Stimulated activated CD8-positive, alpha-beta memory T cell treated with anti-CD3 and anti-CD28 coated beads, Interleukin-4, amount 100 ng/mL, for 4 hours (primary cell): ENCODE results near the gene AQP5.

ENCODE experiments used
- DNase-seq, 2 donors: peaks; one replicate each; pipeline ENCODE4 v3.0.0-alpha.2; 2020; ENCODE audit warnings: low read depth in 2 of 2, low spot score in 1 of 2

AQP5 gene

DNA sequence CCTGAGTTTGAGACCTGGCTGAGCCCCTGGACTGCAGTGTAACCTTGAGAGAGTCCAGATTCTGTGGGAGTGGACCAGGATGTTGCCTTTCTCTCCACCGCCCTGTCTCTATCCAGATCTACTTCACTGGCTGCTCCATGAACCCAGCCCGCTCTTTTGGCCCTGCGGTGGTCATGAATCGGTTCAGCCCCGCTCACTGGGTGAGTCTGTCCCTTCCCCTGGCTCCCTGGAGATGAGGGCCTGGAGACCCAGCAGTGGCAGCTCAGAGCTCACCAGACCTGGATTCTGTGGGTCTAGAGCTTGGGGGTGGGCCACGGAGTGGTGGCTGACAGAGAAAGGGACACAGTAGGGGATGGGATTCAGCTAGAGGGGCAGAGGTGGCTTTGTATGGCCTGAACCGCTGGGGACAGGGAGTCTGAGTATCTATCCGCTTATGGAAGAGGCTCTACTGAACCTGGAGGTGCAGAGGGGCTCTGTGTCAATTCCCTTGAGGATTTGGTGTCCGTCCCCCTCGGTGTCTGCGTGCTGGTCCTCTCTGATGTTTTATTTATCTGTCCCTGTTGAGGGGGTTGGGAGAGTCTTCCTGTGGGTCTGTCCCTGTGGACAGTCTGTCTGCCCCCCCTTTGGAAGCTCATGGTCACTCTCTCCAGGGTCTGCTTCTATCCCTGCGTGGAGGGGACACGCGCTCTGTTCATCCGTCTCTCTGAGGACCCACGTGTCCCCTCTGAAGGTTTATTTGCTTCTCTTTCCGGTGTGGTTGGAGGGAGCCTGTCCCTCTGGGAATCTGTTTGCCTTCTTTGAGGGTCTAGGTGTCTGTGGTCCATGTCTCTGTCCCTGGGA is 2.5 kb downstream of the AQP5 start:
- DNase-seq, result no peak

DNA sequence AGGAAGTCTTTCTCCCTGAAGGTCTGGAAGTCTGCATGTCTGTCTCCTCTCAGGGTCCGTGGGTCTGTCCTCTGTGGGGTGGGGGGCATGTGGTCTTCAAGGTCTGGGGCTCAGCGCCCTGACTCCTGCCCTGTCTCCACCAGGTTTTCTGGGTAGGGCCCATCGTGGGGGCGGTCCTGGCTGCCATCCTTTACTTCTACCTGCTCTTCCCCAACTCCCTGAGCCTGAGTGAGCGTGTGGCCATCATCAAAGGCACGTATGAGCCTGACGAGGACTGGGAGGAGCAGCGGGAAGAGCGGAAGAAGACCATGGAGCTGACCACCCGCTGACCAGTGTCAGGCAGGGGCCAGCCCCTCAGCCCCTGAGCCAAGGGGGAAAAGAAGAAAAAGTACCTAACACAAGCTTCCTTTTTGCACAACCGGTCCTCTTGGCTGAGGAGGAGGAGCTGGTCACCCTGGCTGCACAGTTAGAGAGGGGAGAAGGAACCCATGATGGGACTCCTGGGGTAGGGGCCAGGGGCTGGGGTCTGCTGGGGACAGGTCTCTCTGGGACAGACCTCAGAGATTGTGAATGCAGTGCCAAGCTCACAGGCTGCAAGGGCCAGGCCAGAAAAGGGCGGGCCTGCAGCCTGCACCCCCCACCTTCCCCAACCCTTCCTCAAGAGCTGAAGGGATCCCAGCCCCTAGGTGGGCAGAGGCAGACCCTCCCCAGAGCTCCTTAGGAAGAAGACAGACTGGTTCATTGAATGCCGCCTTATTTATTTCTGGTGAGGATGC is 3.4 kb downstream of the AQP5 start:
- DNase-seq, result no peak

- DNase-seq, result no peak
Observed at GRCh38 chr12:49965836-49966235, 4.2 kb downstream of the AQP5 start.

GRCh38 chr12:49966511-49967041 is 4.9 kb downstream of the AQP5 start:
- no peak for DNase-seq

DNA sequence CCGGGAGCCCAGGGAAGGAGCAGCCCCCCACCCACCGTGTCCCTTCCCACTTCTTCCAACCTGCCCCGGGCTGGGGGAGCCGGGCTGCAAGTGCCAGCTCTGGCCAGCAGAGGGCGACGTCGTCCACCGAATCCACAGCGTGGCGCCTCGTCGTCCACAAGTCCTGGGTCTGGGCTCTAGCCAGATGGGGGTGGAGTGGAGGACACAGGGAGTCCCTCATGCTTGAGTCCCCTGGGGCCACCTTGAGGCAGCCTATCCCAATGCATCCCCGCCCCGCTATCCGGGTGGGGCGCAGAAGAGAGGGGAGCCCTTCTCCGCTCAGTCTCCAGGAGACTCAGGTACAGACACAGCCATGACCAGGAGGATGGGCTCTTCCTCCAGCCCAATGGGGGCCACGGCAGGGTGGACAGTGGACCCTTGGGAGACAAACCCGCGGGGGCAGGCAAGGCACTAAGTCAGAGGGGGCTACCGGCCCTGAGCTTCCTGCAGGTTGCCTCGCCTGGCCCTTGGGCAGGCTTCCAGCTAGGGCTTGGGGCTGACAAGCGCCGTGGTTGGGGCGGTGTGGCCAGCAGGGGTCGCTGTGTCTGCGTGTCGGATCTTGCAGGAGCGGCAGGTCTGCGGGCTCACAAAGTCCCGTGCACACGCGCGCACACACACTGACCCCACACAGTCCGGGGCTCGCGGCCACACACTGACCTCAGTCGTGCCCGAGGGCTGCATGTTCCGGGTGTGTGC is 5.5 kb downstream of the AQP5 start:
- peak; percentile 74 to 90 for DNase-seq

DNA sequence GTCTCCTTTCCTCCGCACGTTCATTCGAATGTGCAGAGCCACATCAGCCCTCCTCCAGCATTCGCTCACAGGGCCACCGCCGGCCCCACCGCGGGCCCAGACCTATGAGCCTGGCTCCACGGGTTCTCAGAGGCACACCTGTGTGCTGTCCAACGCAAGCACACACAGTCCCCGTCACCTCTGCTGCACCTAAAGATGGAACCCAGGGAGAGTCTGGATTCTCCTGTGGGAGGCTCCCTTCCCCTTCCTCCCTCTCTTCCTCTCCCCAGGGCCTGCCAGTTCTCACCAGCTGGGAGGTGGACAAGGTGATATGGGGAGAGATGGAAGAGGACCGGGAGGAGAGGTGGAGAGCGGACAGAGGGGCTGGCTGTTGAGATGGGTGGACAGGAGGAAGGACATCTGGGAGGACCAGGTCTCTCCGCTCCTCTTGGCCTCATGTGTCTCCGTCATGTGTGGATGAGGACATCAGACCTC is 6.1 kb downstream of the AQP5 start:
- DNase-seq, result no peak

GRCh38 chr12:49968471-49968870 is 6.8 kb downstream of the AQP5 start:
- no peak for DNase-seq

DNA sequence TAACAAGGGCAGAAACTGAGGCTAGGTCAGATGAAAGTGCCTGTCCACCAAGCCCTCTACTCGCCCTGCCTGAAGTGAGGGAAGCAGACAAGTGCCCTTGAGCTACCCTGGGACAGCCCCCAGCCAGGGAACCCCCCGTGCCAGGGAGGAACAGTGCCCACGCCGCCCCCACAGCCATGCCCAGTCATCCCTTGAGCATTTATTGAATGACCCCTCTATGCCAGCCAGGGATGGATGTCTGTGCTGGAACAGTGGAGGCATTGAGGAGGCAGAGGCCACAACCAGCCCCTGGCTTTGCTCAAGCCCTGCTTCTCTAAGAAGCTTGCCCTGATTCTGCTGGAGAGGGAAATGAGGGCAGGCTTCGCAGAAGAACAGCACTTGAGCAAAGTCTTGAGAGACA is 7.4 kb downstream of the AQP5 start:
- no peak for DNase-seq

GRCh38 chr12:49969651-49970429 is 8.2 kb downstream of the AQP5 start:
- no peak for DNase-seq

DNA sequence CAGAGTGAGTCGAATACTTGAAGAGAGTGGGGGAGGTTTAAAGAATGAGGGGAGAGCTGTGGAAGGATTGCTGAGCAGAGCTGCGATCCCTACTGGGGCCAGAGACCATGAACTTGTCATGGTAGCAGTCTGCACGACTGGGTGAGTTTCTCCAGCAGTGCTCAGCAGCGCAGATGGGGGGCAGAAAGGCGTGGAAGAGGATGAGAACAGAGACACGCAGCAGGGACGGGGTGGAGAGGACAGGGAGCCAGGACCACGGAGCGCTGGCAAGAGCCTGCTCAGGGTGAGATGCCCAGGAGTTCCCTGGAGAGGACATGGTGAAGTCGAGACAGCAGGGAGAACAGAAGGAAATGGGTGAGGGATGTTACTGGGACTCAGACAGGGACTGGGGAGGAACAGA is 9.0 kb downstream of the AQP5 start:
- no peak for DNase-seq

DNA sequence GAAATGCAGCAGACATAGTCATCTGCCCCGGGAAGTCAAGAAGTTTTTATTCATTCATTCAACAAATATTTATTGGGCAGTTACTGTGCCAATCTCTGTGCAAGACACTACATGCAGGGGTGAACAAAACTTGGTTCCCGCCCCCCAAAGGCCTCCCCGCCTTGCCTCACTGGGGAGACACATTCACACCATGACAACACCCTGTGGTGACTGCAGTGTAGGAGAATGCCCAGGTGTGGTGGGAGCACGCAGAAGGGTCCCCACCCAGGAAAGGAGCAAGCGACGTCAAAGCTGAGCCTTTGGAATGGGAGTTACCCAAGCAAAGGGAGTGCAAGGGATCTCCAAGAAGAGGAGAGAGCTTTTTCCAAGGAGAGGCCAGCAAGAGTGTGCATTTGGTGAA is 9.5 kb downstream of the AQP5 start:
- no peak for DNase-seq

DNA sequence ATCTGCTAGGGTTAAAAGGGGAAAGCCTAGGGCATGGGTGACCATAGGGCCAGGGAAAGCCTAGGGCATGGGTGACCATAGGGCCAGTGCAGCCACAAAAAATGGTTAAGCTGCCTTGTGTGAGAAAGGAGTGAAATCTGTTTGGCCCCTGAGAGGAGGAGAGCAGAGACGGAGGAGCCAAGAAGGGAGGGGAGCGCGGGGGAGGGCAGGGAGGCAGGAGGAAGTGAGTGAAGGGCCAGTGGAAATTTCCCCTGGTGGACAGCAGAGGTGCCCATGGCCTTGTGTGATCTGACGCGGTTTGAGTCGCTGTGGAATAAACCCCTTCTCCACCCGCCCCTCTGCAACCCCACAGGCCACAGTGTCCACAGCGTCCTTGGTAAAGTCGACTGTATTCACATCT is 10.5 kb downstream of the AQP5 start:
- DNase-seq, result no peak

DNA sequence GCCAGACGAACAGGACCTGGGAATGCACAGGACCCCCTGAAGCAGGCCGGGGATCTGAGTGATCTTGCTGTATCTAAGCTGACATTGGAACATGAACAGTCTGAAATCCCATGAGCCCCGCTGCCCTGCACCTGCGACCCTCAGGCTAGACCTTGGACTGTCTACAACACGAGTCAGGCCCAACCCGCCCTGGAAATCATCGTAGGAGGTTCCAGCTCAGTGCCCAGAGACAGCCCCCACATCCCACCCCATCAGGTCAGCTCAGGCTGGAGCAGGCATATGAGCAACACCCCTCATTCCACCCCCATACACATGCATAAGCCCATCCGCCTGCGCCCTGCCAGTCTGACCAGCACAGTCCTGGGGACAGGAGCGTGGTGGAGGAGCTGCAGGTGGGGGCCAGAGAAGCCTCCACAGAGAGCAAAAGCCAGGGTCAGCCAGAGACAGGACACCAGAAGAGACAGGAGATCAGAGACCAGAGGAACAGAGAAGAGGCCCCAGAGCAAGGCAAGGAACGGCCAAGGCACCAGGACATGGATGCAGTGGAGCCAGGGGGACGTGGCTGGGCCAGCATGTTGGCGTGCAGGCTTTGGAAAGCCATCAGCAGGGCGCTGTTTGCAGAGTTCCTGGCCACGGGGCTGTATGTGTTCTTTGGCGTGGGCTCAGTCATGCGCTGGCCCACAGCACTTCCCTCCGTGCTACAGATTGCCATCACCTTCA is 11.1 kb downstream of the AQP5 start, which contains the start of gene AQP6:
Gene AQP6 (plus strand): TSS at position 307 of the 720 bp plus-strand sequence. CDS start 227 bp downstream, at position 534.
- DNase-seq, result no peak

DNA sequence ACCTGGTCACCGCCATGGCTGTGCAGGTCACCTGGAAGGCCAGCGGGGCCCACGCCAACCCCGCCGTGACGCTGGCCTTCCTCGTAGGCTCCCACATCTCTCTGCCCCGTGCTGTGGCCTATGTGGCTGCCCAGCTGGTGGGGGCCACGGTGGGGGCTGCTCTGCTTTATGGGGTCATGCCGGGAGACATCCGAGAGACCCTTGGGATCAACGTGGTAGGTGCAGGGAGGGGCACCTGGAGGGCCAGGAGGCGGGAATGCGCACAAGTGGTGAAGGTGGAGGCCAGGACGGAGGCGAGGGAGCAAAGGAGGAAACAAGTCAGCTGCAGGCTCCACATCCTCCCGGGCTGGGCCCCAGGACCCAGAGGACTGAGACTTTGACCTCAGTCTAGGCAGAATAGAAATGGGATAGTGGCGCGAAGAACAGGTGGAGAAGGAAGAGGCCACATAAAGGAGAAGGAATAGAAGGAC is 11.7 kb downstream of the AQP5 start:
- no peak for DNase-seq

DNA sequence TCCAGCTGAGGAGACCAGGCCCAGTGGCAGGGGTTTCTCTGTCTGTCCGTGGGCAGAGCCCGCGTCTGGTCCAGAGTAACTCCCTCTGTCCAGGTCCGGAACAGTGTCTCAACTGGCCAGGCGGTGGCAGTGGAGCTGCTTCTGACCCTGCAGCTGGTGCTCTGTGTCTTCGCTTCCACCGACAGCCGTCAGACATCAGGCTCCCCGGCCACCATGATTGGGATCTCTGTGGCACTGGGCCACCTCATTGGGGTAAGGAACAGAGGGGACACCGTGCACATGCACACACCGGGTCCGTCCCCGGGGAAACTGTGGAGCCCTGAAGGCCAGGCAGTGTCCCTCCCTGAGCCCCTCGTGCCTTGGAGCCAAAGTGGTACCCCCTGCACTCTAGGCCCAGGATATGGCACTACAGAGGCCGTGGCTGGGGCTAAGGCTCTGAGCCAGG is 12.6 kb downstream of the AQP5 start:
- DNase-seq, result no peak

DNA sequence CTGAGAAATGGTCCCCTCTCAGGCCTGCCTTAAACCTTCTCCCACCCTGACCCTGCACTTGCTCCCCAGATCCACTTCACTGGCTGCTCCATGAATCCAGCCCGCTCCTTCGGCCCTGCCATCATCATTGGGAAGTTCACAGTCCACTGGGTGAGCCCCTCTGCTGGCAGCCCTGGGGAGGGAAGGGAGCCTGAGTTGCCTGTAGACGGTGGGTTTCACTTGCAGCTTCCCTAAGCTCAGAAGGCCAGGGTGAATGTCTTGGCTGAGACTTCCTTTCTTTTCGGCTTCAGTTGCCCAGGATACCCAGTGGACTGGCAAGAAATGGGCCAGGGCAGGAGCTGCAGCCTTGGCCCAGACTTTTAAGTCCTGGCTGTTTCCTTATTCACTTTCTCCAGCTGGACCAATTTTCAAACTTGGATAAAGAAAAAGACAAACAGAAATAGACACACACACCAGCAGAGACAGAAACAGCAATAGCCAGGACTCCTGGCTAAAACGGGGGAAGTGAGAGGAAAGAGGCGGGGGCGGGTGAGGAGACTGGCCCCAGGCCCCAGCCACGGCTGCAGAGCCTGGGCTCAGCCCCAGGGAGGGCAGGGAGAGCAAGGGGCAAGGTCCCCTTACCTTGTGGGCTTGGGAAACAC is 13.1 kb downstream of the AQP5 start:
- DNase-seq, result no peak

DNA sequence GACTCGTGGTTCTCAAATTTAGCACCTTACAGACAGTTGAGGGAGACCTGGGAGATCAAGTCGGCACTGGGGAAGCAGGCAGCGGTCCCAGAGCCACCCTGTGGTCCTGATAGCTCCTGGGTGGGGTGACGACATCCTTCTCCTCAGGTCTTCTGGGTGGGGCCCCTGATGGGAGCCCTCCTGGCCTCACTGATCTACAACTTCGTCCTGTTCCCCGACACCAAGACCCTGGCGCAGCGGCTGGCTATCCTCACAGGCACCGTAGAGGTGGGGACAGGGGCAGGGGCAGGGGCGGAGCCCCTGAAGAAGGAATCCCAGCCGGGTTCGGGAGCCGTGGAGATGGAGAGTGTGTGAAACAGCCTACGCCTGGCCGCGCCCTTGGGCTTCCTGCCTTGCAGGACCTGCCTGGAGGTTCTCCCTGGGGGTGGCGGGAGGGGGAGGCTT is 13.7 kb downstream of the AQP5 start:
- DNase-seq, result no peak

DNA sequence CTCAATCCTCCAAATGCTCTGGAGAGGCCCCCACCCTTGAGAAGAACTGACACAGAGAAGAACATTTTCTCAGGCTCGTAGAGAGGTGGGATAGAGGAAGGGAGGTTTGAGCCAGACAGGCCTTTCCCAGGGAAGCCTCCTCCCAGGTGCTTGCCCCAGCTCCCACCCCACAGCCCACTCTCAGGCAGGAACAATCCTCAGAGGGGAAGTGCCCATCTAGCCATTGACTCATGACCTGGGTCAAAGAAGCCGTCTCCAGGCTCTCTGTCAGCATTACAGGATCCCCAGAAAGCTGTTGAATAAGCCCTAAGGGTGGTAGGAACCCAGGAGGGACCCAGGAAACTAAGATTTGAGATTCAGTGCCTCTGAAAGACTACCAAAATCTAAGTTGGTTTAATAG is 14.9 kb downstream of the AQP5 start:
- no peak for DNase-seq

- no peak for DNase-seq
Observed at GRCh38 chr12:49978125-49978524, 16.5 kb downstream of the AQP5 start.
